ENCODE data around the gene IMMP2L.

Gene IMMP2L

GRCh38 chr7:110962374-110962773 is 599.9 kb downstream of the IMMP2L start:
- Mint-ChIP-seq H3K36me3 (ENCODE audit: low read depth) (no peaks in the 10 kb centered on the region), H3K27ac (no peak overlapping the region), H3K9me3 (no peaks in the 10 kb centered on the region), H3K4me1 (no peaks in the 10 kb centered on the region), H3K4me3 (no peak overlapping the region), H3K27me3 (ENCODE audit: low read depth, poor library complexity) (no peaks in the 10 kb centered on the region)
- TF ChIP-seq CTCF (IDR thresholded peaks at IDR 0.05): no peak
- no peak for DNase-seq

GRCh38 chr7:110960811-110961210 is 601.5 kb downstream of the IMMP2L start:
- Mint-ChIP-seq H3K4me1 (no peaks in the 10 kb centered on the region), H3K4me3 (no peak overlapping the region), H3K27ac (no peak overlapping the region), H3K27me3 (ENCODE audit: low read depth, poor library complexity) (no peaks in the 10 kb centered on the region), H3K36me3 (ENCODE audit: low read depth) (no peaks in the 10 kb centered on the region), H3K9me3 (no peaks in the 10 kb centered on the region)
- DNase-seq: no peak
- no peak for TF ChIP-seq CTCF (IDR thresholded peaks at IDR 0.05)

- no peak for DNase-seq
- peaks cover 2% of the 10 kb centered on the region for H3K27me3 Mint-ChIP-seq (ENCODE audit: low read depth, poor library complexity)
- no peak overlapping the region for H3K27ac Mint-ChIP-seq
- H3K4me3 Mint-ChIP-seq: no peak overlapping the region
- H3K9me3 Mint-ChIP-seq: no peaks in the 10 kb centered on the region
- TF ChIP-seq CTCF (IDR thresholded peaks at IDR 0.05): no peak
- H3K36me3 Mint-ChIP-seq (ENCODE audit: low read depth): no peaks in the 10 kb centered on the region
- H3K4me1 Mint-ChIP-seq: peaks cover 5% of the 10 kb centered on the region
These were observed 614.0 kb downstream of the IMMP2L start for GRCh38 chr7:110948280-110948679.

- no peak for DNase-seq
- TF ChIP-seq CTCF (IDR thresholded peaks at IDR 0.05): no peak
- H3K4me3 Mint-ChIP-seq: no peak overlapping the region
- H3K4me1 Mint-ChIP-seq: peaks cover 5% of the 10 kb centered on the region
- H3K9me3 Mint-ChIP-seq: no peaks in the 10 kb centered on the region
- H3K27ac Mint-ChIP-seq: no peak overlapping the region
- no peaks in the 10 kb centered on the region for H3K36me3 Mint-ChIP-seq (ENCODE audit: low read depth)
- peaks cover 2% of the 10 kb centered on the region for H3K27me3 Mint-ChIP-seq (ENCODE audit: low read depth, poor library complexity)
These were observed 614.9 kb downstream of the IMMP2L start for GRCh38 chr7:110947408-110947807.

- no peak for DNase-seq
- no peaks in the 10 kb centered on the region for H3K36me3 Mint-ChIP-seq (ENCODE audit: low read depth)
- peaks cover 5% of the 10 kb centered on the region for H3K4me1 Mint-ChIP-seq
- no peak overlapping the region for H3K4me3 Mint-ChIP-seq
- H3K27ac Mint-ChIP-seq: no peak overlapping the region
- H3K9me3 Mint-ChIP-seq: no peaks in the 10 kb centered on the region
- no peak for TF ChIP-seq CTCF (IDR thresholded peaks at IDR 0.05)
- H3K27me3 Mint-ChIP-seq (ENCODE audit: low read depth, poor library complexity): peaks cover 2% of the 10 kb centered on the region
These were observed 617.2 kb downstream of the IMMP2L start for GRCh38 chr7:110944966-110945644.

- Mint-ChIP-seq H3K36me3 (ENCODE audit: low read depth) (no peaks in the 10 kb centered on the region), H3K4me3 (no peak overlapping the region)
These were observed 617.8 kb downstream of the IMMP2L start for GRCh38 chr7:110944448-110944847.

More at GRCh38 chr7:110944448-110944847, 617.8 kb downstream of the IMMP2L start:
- TF ChIP-seq CTCF (IDR thresholded peaks at IDR 0.05): no peak
- Mint-ChIP-seq H3K27me3 (ENCODE audit: low read depth, poor library complexity) (no peaks in the 10 kb centered on the region), H3K27ac (no peak overlapping the region), H3K4me1 (peaks cover 5% of the 10 kb centered on the region), H3K9me3 (no peaks in the 10 kb centered on the region)
- DNase-seq: no peak

Measured in nephron progenitor cell (in vitro differentiated cells).